ENCODE data around the gene LRRC75A.

GRCh38 chr17:16477666-16478065, 14.3 kb downstream of the LRRC75A start:
- TF ChIP-seq CTCF (IDR thresholded peaks at IDR 0.05): no peak
- no peak for TF ChIP-seq POLR2AphosphoS5 (IDR thresholded peaks at IDR 0.05)
- TF ChIP-seq POLR2A (IDR thresholded peaks at IDR 0.05): no peak

Data from stomach (tissue), 4 donors.